Ovary (tissue), 9 donors: Measurements from ENCODE around the gene TMEM109. TPM values are rescaled to one million over a fixed set of nuclear protein-coding genes. Genes with fewer than 3 reads are reported as not detected.

ENCODE experiments used
- DNase-seq, 5 donors: peaks; one replicate each; pipeline ENCODE4 v3.0.0-alpha.2; 2019 to 2020
- H3K27ac ChIP-seq, 2 donors: fragments of 200-600 bp; one replicate each; pipeline versions ENCODE4 v1.5.1 to v1.8.0; 2019 to 2022
- H3K27me3 ChIP-seq: fragments of 200-600 bp; one replicate; pipeline ENCODE4 v1.8.0; 2022
- H3K36me3 ChIP-seq: fragments of 200-600 bp; sonication (generic); one replicate; pipeline ENCODE4 v1.5.1; 2019
- H3K4me1 ChIP-seq: one replicate; pipeline ENCODE4 v1.8.1; 2013; ENCODE audit warnings: mild to moderate bottlenecking, moderate library complexity; ENCODE audit not compliant: insufficient read depth
- H3K4me3 ChIP-seq: fragments of 200-600 bp; sonication (generic); one replicate; pipeline ENCODE4 v1.5.1; 2017
- H3K9me3 ChIP-seq, 2 donors: fragments of 200-600 bp in 1 of 2; sonication (generic) in 1 of 2; one replicate each; pipeline versions ENCODE4 v1.5.1 to v1.8.1; 2013 to 2019; ENCODE audit warnings: mild to moderate bottlenecking in 1 of 2, moderate library complexity in 1 of 2
- CTCF ChIP-seq, 3 donors: fragments of 450-650 bp in 2 of 3; fragments of 200-600 bp in 1 of 3; IDR thresholded peaks; one replicate each; pipeline versions ENCODE4 v1.5.1 to v1.8.0; 2016 to 2022; ENCODE audit warnings: antibody characterized with exemption in 3 of 3, mild to moderate bottlenecking in 1 of 3
- EP300 ChIP-seq: sonication (generic); formaldehyde crosslinking; IDR thresholded peaks from one replicate; pipeline ENCODE4 v1.6.1; 2017; ENCODE audit warnings: antibody characterized with exemption
- POLR2A ChIP-seq: fragments of 450-650 bp; IDR thresholded peaks from one replicate; pipeline ENCODE4 v1.6.1; 2017; ENCODE audit warnings: antibody characterized with exemption, mild to moderate bottlenecking, moderate library complexity
- WGBS, 3 donors: extraction: QIAGEN DNeasy Blood & Tissue Kit in 1 of 3; methylation state at CpG; one replicate each; pipeline versions ENCODE4 v1.1.5 to v1.1.7; 2013 to 2017; 5-methylcytosine and 5-hydroxymethylcytosine counted together
- intact Hi-C, 4 donors: fragments of 100-400 bp; cut with DNase I; formaldehyde crosslinking; loops; one replicate each; pipeline versions ENCODE4 v1.11.0 to v1.15.1; 2022 to 2023
- polyA plus RNA-seq, 2 donors: library from polyadenylated mRNA; stranded (reverse); fragments of 200-250 nt in 1 of 2; fragments of 350-450 nt in 1 of 2; fragmentation: Illumina TruSeq in 1 of 2; extraction: RNeasy Lipid Tissue Mini Kit (QIAGEN cat#74804) in 1 of 2; gene quantifications; one replicate each; pipeline ENCODE4 v1.2.3, GENCODE V29; 2013 to 2014
- total RNA-seq, 7 donors: library from RNA; depleted of rRNA in 2 of 7; stranded (reverse); fragments of >200 nt in 2 of 7; fragmentation: NEBNext Ultra II Directional in 3 of 7; extraction: Animal tissue kit (Norgen Biotek cat#: 25700) in 3 of 7; gene quantifications; one replicate each; pipeline versions ENCODE4 v1.1.0 to v1.2.4, GENCODE V29; 2016 to 2023
- donor health status: DM: no; HTN: no; CAD: no; lungs with moderate emphysema.
- donor health status: DM: no; HTN: no; CAD: no.
- donor health status: Bipolar disorder and iron deficiency.
- donor health status: DM: yes; HTN: yes; CAD: no.
- donor health status: DM: no; HTN: no; CAD: no.
- donor health status: DM: yes; HTN: yes; CAD: no.

TMEM109 gene
- total and polyA plus RNA-seq, 9 donors, result 88.7 to 145 (median 121) TPM

GRCh38 chr11:60945295-60945667, 31.3 kb downstream of the TMEM109 start:
- Histone ChIP-seq H3K36me3 (no peaks in the 10 kb centered on the region), H3K9me3 (no peaks in the 10 kb centered on the region), H3K27me3 (no peaks in the 10 kb centered on the region), H3K4me3 (no peak overlapping the region), H3K4me1 (peaks cover 1% of the 10 kb centered on the region), H3K27ac (no peak overlapping the region)
- 89 to 95% (median 89%) methylated on average over 5 of the region's 5 CpGs for WGBS, 3 donors
- TF ChIP-seq CTCF (IDR thresholded peaks at IDR 0.05) (no peak), POLR2A (no peak), EP300 (no peak)
- DNase-seq, result no peak
- intact Hi-C loops, result no loop called here

GRCh38 chr11:60946601-60947264, 32.8 kb downstream of the TMEM109 start:
- no peak for DNase-seq
- intact Hi-C loops, result no loop called here
- 87 to 90% (median 89%) methylated on average over 15 of the region's 15 CpGs for WGBS, 3 donors
- Histone ChIP-seq H3K27ac (no peak overlapping the region), H3K9me3 (no peaks in the 10 kb centered on the region), H3K27me3 (no peaks in the 10 kb centered on the region), H3K4me1 (peaks cover 8% of the 10 kb centered on the region), H3K4me3 (no peak overlapping the region), H3K36me3 (no peaks in the 10 kb centered on the region)
- no peak for TF ChIP-seq EP300
- TF ChIP-seq POLR2A, result no peak
- TF ChIP-seq CTCF (IDR thresholded peaks at IDR 0.05), result no peak

GRCh38 chr11:60947700-60948099, 33.7 kb downstream of the TMEM109 start:
- H3K27me3 ChIP-seq, result no peaks in the 10 kb centered on the region
- 38 to 49% (median 40%) methylated on average over 2 of the region's 2 CpGs for WGBS, 3 donors
- no peak for DNase-seq
- no peak overlapping the region for H3K4me3 ChIP-seq
- intact Hi-C loops, result no loop called here
- no peaks in the 10 kb centered on the region for H3K9me3 ChIP-seq
- no peaks in the 10 kb centered on the region for H3K36me3 ChIP-seq
- H3K4me1 ChIP-seq, result peaks cover 8% of the 10 kb centered on the region
- TF ChIP-seq EP300 (no peak), CTCF (IDR thresholded peaks at IDR 0.05) (no peak), POLR2A (no peak)
- H3K27ac ChIP-seq, result no peak overlapping the region

- H3K27ac ChIP-seq, result no peak overlapping the region
- H3K36me3 ChIP-seq, result no peaks in the 10 kb centered on the region
- no peaks in the 10 kb centered on the region for H3K9me3 ChIP-seq
- H3K4me3 ChIP-seq, result no peak overlapping the region
- WGBS, 3 donors, result 71 to 79% (median 75%) methylated on average over 5 of the region's 5 CpGs
- intact Hi-C loops, result no loop called here
- no peak for DNase-seq
- peaks cover 8% of the 10 kb centered on the region for H3K4me1 ChIP-seq
- TF ChIP-seq EP300, result no peak
- no peaks in the 10 kb centered on the region for H3K27me3 ChIP-seq
Measured at GRCh38 chr11:60948250-60948649, 34.3 kb downstream of the TMEM109 start.

- Histone ChIP-seq H3K9me3 (no peaks in the 10 kb centered on the region), H3K27me3 (no peaks in the 10 kb centered on the region), H3K27ac (peak overlapping the region in 1 of 2 donors; percentile 90), H3K4me3 (peak overlapping the region; percentile 47), H3K4me1 (peaks cover 8% of the 10 kb centered on the region), H3K36me3 (no peaks in the 10 kb centered on the region)
- 33 to 44% (median 36%) methylated on average over 6 of the region's 6 CpGs for WGBS, 3 donors
- TF ChIP-seq CTCF (IDR thresholded peaks at IDR 0.05), result no peak
- TF ChIP-seq EP300, result no peak
- TF ChIP-seq POLR2A, result no peak
- DNase-seq, result peak in 1 of 5 donors; percentile 48
- intact Hi-C loops, result loop anchor here in 1 of 4 donors (5.0 kb wide), 1 partner anchor 177 kb away; no protein-coding TSS in a partner anchor
Measured at GRCh38 chr11:60950024-60950423, 36.1 kb downstream of the TMEM109 start.
